T-cell (primary cell): ENCODE results near the gene DDX49. TPM values are rescaled to one million over a fixed set of nuclear protein-coding genes. Genes with fewer than 3 reads are reported as not detected.

Experiments
- ATAC-seq, 4 experiments: fragments of 200-7000 bp in 3 of 4; fragments of 150-1000 bp in 1 of 4; cut with Tn5 transposase; replicated peaks in 1 of 4; 1 replicate in 3 of 4; 2 replicates in 1 of 4; pipeline ENCODE4 v1.10.0; 2021; ENCODE audit warnings: moderate library complexity in 3 of 4, mild to moderate bottlenecking in 2 of 4, moderate number of reproducible peaks in 1 of 4
- CTCF ChIA-PET, 2 donors: fragments of 300-600 bp; sonication (Branson Sonifier 250); formaldehyde crosslinking; loops; one replicate each; lab custom pipeline; 2022; ENCODE audit warnings: antibody characterized with exemption in 2 of 2; lab: Charles Lee
- POLR2A ChIA-PET, 2 donors: fragments of 300-600 bp; sonication (Branson Sonifier 250); formaldehyde crosslinking; loops; one replicate each; lab custom pipeline; 2022; ENCODE audit warnings: antibody characterized with exemption in 2 of 2; lab: Charles Lee
- DNase-seq, 35 experiments: peaks; one replicate each; pipeline versions ENCODE4 v3.0.0 to v3.0.0-alpha.2; 2013 to 2023
- H3K27ac ChIP-seq: one replicate; pipeline ENCODE4 v1.5.1; 2013; ENCODE audit warnings: low read length
- H3K27me3 ChIP-seq, 2 experiments: replicated peaks in 1 of 2; 1 replicate in 1 of 2; 2 replicates in 1 of 2; pipeline versions ENCODE4 v1.6.1 to v1.7.0; 2013; ENCODE audit warnings: low read length in 1 of 2, mixed read lengths in 1 of 2; ENCODE audit not compliant: control insufficient read depth in 2 of 2, insufficient read depth in 2 of 2; ENCODE audit errors: extremely low read depth in 1 of 2
- H3K36me3 ChIP-seq, 2 donors: 1 replicate in 1 of 2; 2 replicates in 1 of 2; pipeline versions ENCODE4 v1.6.1 to v1.7.0; 2013; ENCODE audit warnings: low read length in 1 of 2; ENCODE audit not compliant: control insufficient read depth in 2 of 2, insufficient read depth in 1 of 2; ENCODE audit errors: extremely low read depth in 1 of 2
- H3K4me1 ChIP-seq, 2 experiments: 1 replicate in 1 of 2; 2 replicates in 1 of 2; pipeline versions ENCODE4 v1.6.1 to v1.7.0; 2013; ENCODE audit warnings: low read length in 2 of 2, mixed read lengths in 1 of 2; ENCODE audit not compliant: insufficient read depth in 2 of 2, control insufficient read depth in 1 of 2; ENCODE audit errors: extremely low read depth in 1 of 2
- H3K4me3 ChIP-seq, 2 donors: 1 replicate in 1 of 2; 2 replicates in 1 of 2; pipeline versions ENCODE4 v1.5.1 to v1.7.0; 2013; ENCODE audit warnings: mild to moderate bottlenecking in 2 of 2, low read length in 1 of 2, moderate library complexity in 1 of 2; ENCODE audit not compliant: control insufficient read depth in 1 of 2; ENCODE audit errors: extremely low read depth in 1 of 2
- H3K9me3 ChIP-seq: 2 replicates; pipeline ENCODE4 v1.7.0; 2013
- H3K27ac Mint-ChIP-seq, 2 donors: one replicate each; pipeline ENCODE4 v1.8.0; 2020 to 2021; ENCODE audit warnings: mild to moderate bottlenecking in 2 of 2, mixed read lengths in 2 of 2
- H3K27me3 Mint-ChIP-seq, 2 donors: one replicate each; pipeline ENCODE4 v1.8.0; 2021 to 2022; ENCODE audit warnings: mixed read lengths in 2 of 2
- H3K36me3 Mint-ChIP-seq: one replicate; pipeline ENCODE4 v1.8.0; 2021; ENCODE audit warnings: mixed read lengths
- H3K4me1 Mint-ChIP-seq, 3 donors: one replicate each; pipeline ENCODE4 v1.8.0; 2020 to 2022; ENCODE audit warnings: mixed read lengths in 3 of 3, mild to moderate bottlenecking in 1 of 3
- H3K4me3 Mint-ChIP-seq, 3 donors: one replicate each; pipeline ENCODE4 v1.8.0; 2020 to 2022; ENCODE audit warnings: mild to moderate bottlenecking in 3 of 3, mixed read lengths in 3 of 3, moderate library complexity in 3 of 3
- H3K9me3 Mint-ChIP-seq, 3 donors: one replicate each; pipeline ENCODE4 v1.8.0; 2020 to 2022; ENCODE audit warnings: mixed read lengths in 3 of 3
- WGBS: methylation state at CpG from one replicate; pipeline ENCODE4 v1.1.5; 2013; ENCODE audit warnings: missing lambda C conversion rate; ENCODE audit not compliant: insufficient coverage; 5-methylcytosine and 5-hydroxymethylcytosine counted together
- total RNA-seq, 35 experiments: library from RNA in 6 of 35; stranded (reverse) in 6 of 35; fragments of 120-200 nt in 1 of 35; gene quantifications; one replicate each; pipeline versions ENCODE4 v1.2.1 to v1.2.4 and lab custom pipeline; 2013 to 2026

The DDX49 gene
- total RNA-seq, 5 donors from 2014 or later (not counting 1 experiment from before 2014, with no cell fraction given), result 42.4 to 55.3 (median 48.1) TPM

DNA sequence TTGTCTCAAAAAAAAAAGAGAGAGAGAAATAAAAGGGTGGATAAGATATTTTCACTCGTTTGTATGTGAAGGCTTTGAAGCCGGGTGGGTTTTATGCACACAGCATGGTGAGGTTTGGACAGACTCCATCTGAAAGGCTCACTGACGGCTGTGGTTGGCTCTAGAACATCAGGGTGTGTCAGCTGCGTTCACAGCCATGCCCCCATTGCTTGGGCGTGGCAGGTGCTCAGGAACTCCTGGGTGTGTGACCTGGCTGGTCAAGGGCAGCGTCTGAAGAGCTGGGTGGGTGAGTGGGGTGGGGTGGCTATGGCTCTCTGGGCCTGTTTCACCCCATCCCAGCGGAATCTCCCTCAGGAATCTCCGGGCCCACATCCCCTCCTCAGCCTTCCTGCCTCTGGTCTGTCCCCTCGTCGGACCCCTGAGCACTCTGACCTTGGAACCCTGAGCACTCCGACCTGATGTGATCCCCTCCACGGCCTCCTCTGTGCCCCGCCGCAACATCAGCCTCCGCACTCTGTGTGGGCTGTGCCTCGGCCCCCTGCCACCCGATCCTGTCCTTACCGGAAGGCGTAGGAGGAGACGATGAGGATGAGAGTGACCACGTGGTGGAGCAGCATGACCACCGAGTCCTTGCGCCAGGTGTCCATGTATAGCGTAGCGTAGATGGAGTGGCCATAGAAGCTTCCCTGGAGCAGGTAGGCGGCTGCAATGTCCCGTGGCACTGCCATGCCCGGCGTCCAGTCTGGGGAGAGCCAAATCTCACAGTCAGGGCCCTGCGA, 35.8 kb upstream of the DDX49 start:
- H3K36me3 Mint-ChIP-seq, result no peaks in the 10 kb centered on the region
- H3K36me3 ChIP-seq, result no peaks in the 10 kb centered on the region
- ATAC-seq (no peak), DNase-seq (no peak)
- no peaks in the 10 kb centered on the region for H3K9me3 Mint-ChIP-seq
- H3K4me1 ChIP-seq, result peaks cover 0 to 4% of the 10 kb centered on the region in 2 experiments
- ChIA-PET POLR2A (no interaction called here), CTCF (no interaction called here)
- H3K27me3 ChIP-seq, result peaks cover 0 to 8% of the 10 kb centered on the region in 2 experiments
- H3K27ac Mint-ChIP-seq, result no peak overlapping the region
- no peak overlapping the region for H3K4me3 Mint-ChIP-seq
- H3K27ac ChIP-seq, result no peak overlapping the region
- WGBS, result 86% methylated on average over 27 of the region's 30 CpGs
- no peak overlapping the region for H3K4me3 ChIP-seq
- no peaks in the 10 kb centered on the region for H3K9me3 ChIP-seq
- no peaks in the 10 kb centered on the region for H3K4me1 Mint-ChIP-seq
- peaks cover 5 to 6% of the 10 kb centered on the region in 2 donors for H3K27me3 Mint-ChIP-seq

DNA sequence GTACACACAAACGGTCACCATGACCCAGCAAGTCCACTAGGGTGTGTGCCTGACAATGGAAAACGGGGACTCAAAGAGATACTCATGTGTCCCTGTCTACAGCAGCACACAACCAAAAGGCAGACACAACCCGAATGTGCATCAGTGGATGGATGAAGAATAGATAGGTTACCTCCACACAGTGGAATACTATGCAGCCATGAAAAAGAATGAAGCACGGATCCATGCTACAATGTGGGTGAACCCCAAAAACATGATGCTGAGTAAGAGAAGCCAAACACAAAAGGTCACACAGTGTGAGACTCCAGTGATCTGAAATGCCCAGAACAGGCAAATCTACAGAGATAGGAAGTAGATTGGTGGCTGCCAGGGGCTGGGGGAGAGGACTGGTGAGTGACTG, 32.5 kb upstream of the DDX49 start:
- peaks cover 0 to 4% of the 10 kb centered on the region in 2 experiments for H3K4me1 ChIP-seq
- H3K36me3 Mint-ChIP-seq, result no peaks in the 10 kb centered on the region
- CTCF ChIA-PET, result no interaction called here
- H3K9me3 Mint-ChIP-seq, result no peaks in the 10 kb centered on the region
- POLR2A ChIA-PET, result no interaction called here
- no peak for DNase-seq
- WGBS, result 70% methylated on average over 2 of the region's 4 CpGs
- no peak overlapping the region for H3K4me3 Mint-ChIP-seq
- no peaks in the 10 kb centered on the region for H3K4me1 Mint-ChIP-seq
- ATAC-seq, result no peak
- H3K9me3 ChIP-seq, result no peaks in the 10 kb centered on the region
- no peak overlapping the region for H3K27ac Mint-ChIP-seq
- peaks cover 0 to 20% of the 10 kb centered on the region in 2 experiments for H3K27me3 ChIP-seq
- no peak overlapping the region for H3K4me3 ChIP-seq
- H3K27ac ChIP-seq, result no peak overlapping the region
- H3K36me3 ChIP-seq, result no peaks in the 10 kb centered on the region
- H3K27me3 Mint-ChIP-seq, result peaks cover 9 to 12% of the 10 kb centered on the region in 2 donors

DNA sequence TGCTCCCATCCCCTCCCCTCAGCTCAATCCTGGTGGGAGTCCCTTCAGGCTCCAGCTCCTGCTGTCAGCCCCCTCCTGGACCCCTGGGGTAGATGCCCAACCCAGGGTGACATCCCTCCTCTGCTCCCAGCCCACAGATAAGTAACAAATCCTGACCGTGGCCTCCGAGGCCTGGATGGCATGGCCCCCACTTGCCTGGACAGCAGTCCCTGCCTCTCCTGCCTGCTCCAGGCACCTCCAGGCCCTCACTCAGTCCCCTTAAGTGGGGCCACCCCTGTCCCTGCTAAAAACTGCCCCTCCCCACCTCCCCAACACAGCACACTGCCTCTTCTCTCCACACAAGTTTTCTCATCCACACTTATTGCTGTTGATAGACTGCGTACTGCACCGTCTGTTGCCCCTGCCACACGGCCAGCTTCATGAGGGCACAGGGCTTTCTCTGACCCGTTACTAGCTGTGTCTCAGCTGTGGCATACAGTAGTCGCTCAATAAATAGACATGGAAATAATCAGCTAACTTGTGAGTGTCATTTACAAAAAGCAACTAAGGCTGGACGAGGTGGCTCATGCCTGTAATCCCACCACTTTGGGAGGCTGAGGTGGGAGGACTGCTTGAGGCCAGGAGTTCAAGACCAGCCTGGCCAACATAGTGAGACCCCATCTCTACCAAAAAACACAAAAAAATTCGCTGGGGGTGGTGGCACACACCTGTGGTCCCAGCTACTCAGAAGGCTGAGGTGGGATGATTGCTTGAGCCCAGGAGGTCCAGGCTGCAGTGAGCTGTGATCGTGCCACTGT, 29.4 kb upstream of the DDX49 start:
- Mint-ChIP-seq H3K27me3 (peaks cover 20 to 29% of the 10 kb centered on the region in 2 donors), H3K9me3 (no peaks in the 10 kb centered on the region), H3K36me3 (no peaks in the 10 kb centered on the region), H3K4me3 (no peak overlapping the region), H3K27ac (no peak overlapping the region), H3K4me1 (no peaks in the 10 kb centered on the region)
- DNase-seq, result no peak
- Histone ChIP-seq H3K4me3 (no peak overlapping the region), H3K9me3 (no peaks in the 10 kb centered on the region), H3K36me3 (no peaks in the 10 kb centered on the region), H3K27ac (no peak overlapping the region), H3K4me1 (peaks cover 0 to 6% of the 10 kb centered on the region in 2 experiments), H3K27me3 (peaks cover 0 to 39% of the 10 kb centered on the region in 2 experiments)
- WGBS, result 82% methylated on average over 6 of the region's 10 CpGs
- ChIA-PET POLR2A (interaction anchor here in 1 of 2 donors (0.6 kb wide), 1 partner anchor 999 kb away, joined by 3 read pairs; no protein-coding TSS in a partner anchor), CTCF (interaction anchor here in 1 of 2 donors (0.6 kb wide), 1 partner anchor 30 kb away, joined by 3 read pairs; no protein-coding TSS in a partner anchor)
- no peak for ATAC-seq

DNA sequence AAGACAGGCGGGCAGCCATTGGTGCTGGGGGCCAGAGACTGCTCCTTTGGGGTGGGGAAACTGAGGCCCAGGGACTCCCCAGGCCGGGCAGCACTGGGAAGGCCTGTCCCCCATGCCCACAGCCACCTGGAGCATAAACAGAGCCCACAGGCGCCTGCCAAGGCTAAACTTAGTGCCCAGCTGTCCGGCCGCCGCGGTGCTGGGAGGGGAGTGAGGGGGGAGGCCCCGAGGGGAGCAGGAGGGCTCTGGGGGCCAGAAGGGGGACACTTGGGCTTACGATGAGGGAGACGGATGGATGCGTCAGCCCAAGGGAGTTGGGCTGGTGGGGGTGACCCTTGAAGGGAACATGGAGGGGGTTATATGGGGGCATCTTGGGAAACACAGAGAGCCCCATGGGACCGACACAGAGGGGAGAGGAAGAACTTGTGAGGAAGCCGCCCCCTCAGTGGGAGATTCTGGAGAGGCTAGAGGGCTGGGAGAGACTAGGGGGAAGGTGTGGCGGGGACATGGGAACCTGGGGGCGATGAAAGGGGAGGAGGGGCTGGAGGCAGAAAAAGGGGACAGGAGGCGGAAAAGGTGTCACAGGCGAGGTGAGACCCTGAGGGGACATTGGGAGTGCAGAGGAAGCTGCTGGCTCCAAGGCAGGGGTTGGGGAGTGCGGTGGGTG, 25.8 kb upstream of the DDX49 start:
- H3K27me3 Mint-ChIP-seq, result peaks cover 27 to 42% of the 10 kb centered on the region in 2 donors
- H3K27ac Mint-ChIP-seq, result no peak overlapping the region
- Histone ChIP-seq H3K9me3 (no peaks in the 10 kb centered on the region), H3K36me3 (peaks cover 0 to under 1% of the 10 kb centered on the region in 2 donors), H3K4me3 (no peak overlapping the region), H3K27ac (no peak overlapping the region), H3K4me1 (peaks cover 0 to 14% of the 10 kb centered on the region in 2 experiments), H3K27me3 (peaks cover 0 to 48% of the 10 kb centered on the region in 2 experiments)
- ChIA-PET POLR2A (no interaction called here), CTCF (no interaction called here)
- H3K4me3 Mint-ChIP-seq, result no peak overlapping the region
- no peak for DNase-seq
- no peaks in the 10 kb centered on the region for H3K36me3 Mint-ChIP-seq
- no peak for ATAC-seq
- H3K9me3 Mint-ChIP-seq, result no peaks in the 10 kb centered on the region
- 63% methylated on average over 7 of the region's 18 CpGs for WGBS
- peaks cover 5 to 14% (median 12%) of the 10 kb centered on the region in 3 donors for H3K4me1 Mint-ChIP-seq

DNA sequence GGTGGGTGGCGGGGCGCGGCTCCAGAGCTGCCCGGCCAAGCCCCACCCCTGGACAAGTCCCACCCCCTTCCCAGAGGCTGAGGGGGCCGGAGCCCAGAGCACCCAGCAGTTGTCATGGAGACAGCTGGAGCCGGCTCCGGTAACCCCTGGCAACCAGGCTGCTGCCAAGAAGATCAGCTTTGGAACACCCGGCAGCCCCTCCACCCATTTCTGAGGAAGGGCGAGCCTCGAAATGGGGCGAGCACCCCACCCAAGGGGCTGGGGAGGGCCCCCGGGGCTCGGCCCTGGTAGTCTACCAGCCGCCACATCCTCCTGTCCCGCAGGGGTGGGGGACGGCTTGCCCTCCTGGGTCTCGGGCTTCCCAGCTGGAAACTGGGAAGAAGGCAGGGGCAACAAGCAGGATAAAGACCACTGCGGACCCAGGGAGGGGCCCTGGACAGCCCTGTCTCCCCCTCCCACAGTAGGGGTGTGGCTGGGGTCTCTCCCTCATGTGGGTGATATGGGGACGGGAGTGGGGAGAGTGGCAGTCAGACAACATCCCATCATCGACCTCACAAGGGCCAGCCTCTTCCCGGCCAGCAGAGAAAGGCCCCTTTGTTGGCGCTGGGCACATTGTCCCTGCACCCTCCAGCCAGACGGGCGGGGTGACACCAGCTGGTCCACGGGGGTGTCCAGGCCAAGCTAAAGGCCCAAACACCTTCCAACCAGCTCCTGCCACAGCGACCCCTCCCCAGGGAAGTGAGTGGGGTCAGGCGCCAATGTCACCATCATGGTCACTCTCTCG, 25.1 kb upstream of the DDX49 start:
- Mint-ChIP-seq H3K36me3 (no peaks in the 10 kb centered on the region), H3K4me3 (peak overlapping the region in 1 of 3 donors; percentile 29), H3K27ac (no peak overlapping the region), H3K9me3 (no peaks in the 10 kb centered on the region), H3K27me3 (peaks cover 27 to 42% of the 10 kb centered on the region in 2 donors), H3K4me1 (peaks cover 5 to 14% (median 12%) of the 10 kb centered on the region in 3 donors)
- Histone ChIP-seq H3K27ac (no peak overlapping the region), H3K4me1 (peaks cover 0 to 14% of the 10 kb centered on the region in 2 experiments), H3K4me3 (no peak overlapping the region), H3K9me3 (no peaks in the 10 kb centered on the region), H3K27me3 (peaks cover 0 to 52% of the 10 kb centered on the region in 2 experiments), H3K36me3 (peaks cover 0 to 7% of the 10 kb centered on the region in 2 donors)
- WGBS, result 17% methylated on average over 18 of the region's 28 CpGs
- ATAC-seq, result no peak
- CTCF ChIA-PET, result no interaction called here
- no peak for DNase-seq
- POLR2A ChIA-PET, result no interaction called here
